Prostate gland (tissue), 2 donors: ENCODE measurements around the gene HPCA. TPM values are rescaled to one million over a fixed set of nuclear protein-coding genes. Genes with fewer than 3 reads are reported as not detected.

Source experiments
- DNase-seq: peaks from one replicate; pipeline ENCODE4 v3.0.0-alpha.2; 2019; ENCODE audit warnings: low spot score
- H3K27ac ChIP-seq, 2 donors: fragments of 200-600 bp; sonication (generic); 2 replicates each; pipeline ENCODE4 v1.5.1; 2017 to 2019
- H3K27me3 ChIP-seq: fragments of 200-600 bp; sonication (generic); replicated peaks from 2 replicates; pipeline ENCODE4 v1.5.1; 2019; ENCODE audit not compliant: insufficient read depth
- H3K36me3 ChIP-seq, 2 donors: fragments of 200-600 bp; sonication (generic); 1 replicate in 1 of 2; 2 replicates in 1 of 2; pipeline versions ENCODE4 v1.5.1 to v1.8.1; 2017 to 2019
- H3K4me1 ChIP-seq: fragments of 200-600 bp; sonication (generic); replicated peaks from 2 replicates; pipeline ENCODE4 v1.5.1; 2019
- H3K4me3 ChIP-seq, 2 donors: fragments of 200-600 bp; sonication (generic); 2 replicates each; pipeline ENCODE4 v1.5.1; 2017 to 2019
- H3K9me3 ChIP-seq: fragments of 200-600 bp; sonication (generic); 2 replicates; pipeline ENCODE4 v1.5.1; 2017
- CTCF ChIP-seq, 4 experiments: fragments of 200-600 bp in 2 of 4; fragments of 450-650 bp in 2 of 4; sonication (generic) in 2 of 4; IDR thresholded peaks; 1 replicate in 3 of 4; 2 replicates in 1 of 4; pipeline ENCODE4 v1.5.1; 2016 to 2019; ENCODE audit warnings: antibody characterized with exemption in 4 of 4, mild to moderate bottlenecking in 2 of 4, moderate library complexity in 2 of 4
- POLR2A ChIP-seq: fragments of 450-650 bp; IDR thresholded peaks from one replicate; pipeline ENCODE4 v1.6.1; 2016; ENCODE audit warnings: antibody characterized with exemption, mild to moderate bottlenecking
- POLR2AphosphoS5 ChIP-seq: sonication (generic); formaldehyde crosslinking; IDR thresholded peaks from one replicate; pipeline ENCODE4 v1.6.1; 2017; ENCODE audit warnings: antibody characterized with exemption
- WGBS: methylation state at CpG from one replicate; pipeline ENCODE4 v1.1.5; 2018; 5-methylcytosine and 5-hydroxymethylcytosine counted together
- intact Hi-C: fragments of 100-400 bp; cut with DNase I; formaldehyde crosslinking; loops from one replicate; pipeline ENCODE4 v1.14.2; 2022
- total RNA-seq, 2 donors: library from RNA; depleted of rRNA; stranded (reverse); fragments of >200 nt; gene quantifications; one replicate each; pipeline ENCODE4 v1.1.0, GENCODE V29; 2016

Gene HPCA
- total RNA-seq, 2 donors from 2014 or later = 1.6 TPM; not detected in 1

- intact Hi-C loops = no loop called here
- Histone ChIP-seq H3K4me1 (no peaks in the 10 kb centered on the region), H3K4me3 (no peak overlapping the region), H3K9me3 (no peaks in the 10 kb centered on the region), H3K27me3 (peaks cover 5% of the 10 kb centered on the region), H3K36me3 (no peaks in the 10 kb centered on the region), H3K27ac (no peak overlapping the region)
- TF ChIP-seq POLR2A = no peak
- no peak for TF ChIP-seq CTCF (IDR thresholded peaks at IDR 0.05)
- no peak for TF ChIP-seq POLR2AphosphoS5
- DNase-seq = no peak
- WGBS = 49% methylated on average over 5 of the region's 5 CpGs
Observed at GRCh38 chr1:32881291-32881690, 5.0 kb upstream of the HPCA start.

- no peak for DNase-seq
- intact Hi-C loops = no loop called here
- WGBS = 32% methylated on average over 22 of the region's 22 CpGs
- Histone ChIP-seq H3K27ac (no peak overlapping the region), H3K4me1 (no peaks in the 10 kb centered on the region), H3K27me3 (peaks cover 9% of the 10 kb centered on the region), H3K9me3 (no peaks in the 10 kb centered on the region), H3K36me3 (no peaks in the 10 kb centered on the region), H3K4me3 (no peak overlapping the region)
- TF ChIP-seq CTCF (IDR thresholded peaks at IDR 0.05) (no peak), POLR2A (no peak), POLR2AphosphoS5 (no peak)
Observed at GRCh38 chr1:32881871-32882850, 4.1 kb upstream of the HPCA start.

GRCh38 chr1:32883338-32884031 is 2.8 kb upstream of the HPCA start:
- intact Hi-C loops = no loop called here
- TF ChIP-seq CTCF (IDR thresholded peaks at IDR 0.05) (no peak), POLR2AphosphoS5 (no peak), POLR2A (no peak)
- Histone ChIP-seq H3K27me3 (peaks cover 16% of the 10 kb centered on the region), H3K4me1 (no peaks in the 10 kb centered on the region), H3K4me3 (no peak overlapping the region), H3K9me3 (no peaks in the 10 kb centered on the region), H3K27ac (no peak overlapping the region), H3K36me3 (no peaks in the 10 kb centered on the region)
- 75% methylated on average over 7 of the region's 7 CpGs for WGBS
- DNase-seq = no peak

GRCh38 chr1:32884032-32884372 is 2.3 kb upstream of the HPCA start:
- intact Hi-C loops = no loop called here
- no peak for DNase-seq
- Histone ChIP-seq H3K9me3 (no peaks in the 10 kb centered on the region), H3K27me3 (peaks cover 20% of the 10 kb centered on the region), H3K4me3 (no peak overlapping the region), H3K27ac (no peak overlapping the region), H3K36me3 (no peaks in the 10 kb centered on the region), H3K4me1 (no peaks in the 10 kb centered on the region)
- TF ChIP-seq CTCF (IDR thresholded peaks at IDR 0.05) (no peak), POLR2A (no peak), POLR2AphosphoS5 (no peak)
- 63% methylated on average over 4 of the region's 4 CpGs for WGBS
